ENCODE measurements around the gene COMMD2.

The COMMD2 gene

DNA sequence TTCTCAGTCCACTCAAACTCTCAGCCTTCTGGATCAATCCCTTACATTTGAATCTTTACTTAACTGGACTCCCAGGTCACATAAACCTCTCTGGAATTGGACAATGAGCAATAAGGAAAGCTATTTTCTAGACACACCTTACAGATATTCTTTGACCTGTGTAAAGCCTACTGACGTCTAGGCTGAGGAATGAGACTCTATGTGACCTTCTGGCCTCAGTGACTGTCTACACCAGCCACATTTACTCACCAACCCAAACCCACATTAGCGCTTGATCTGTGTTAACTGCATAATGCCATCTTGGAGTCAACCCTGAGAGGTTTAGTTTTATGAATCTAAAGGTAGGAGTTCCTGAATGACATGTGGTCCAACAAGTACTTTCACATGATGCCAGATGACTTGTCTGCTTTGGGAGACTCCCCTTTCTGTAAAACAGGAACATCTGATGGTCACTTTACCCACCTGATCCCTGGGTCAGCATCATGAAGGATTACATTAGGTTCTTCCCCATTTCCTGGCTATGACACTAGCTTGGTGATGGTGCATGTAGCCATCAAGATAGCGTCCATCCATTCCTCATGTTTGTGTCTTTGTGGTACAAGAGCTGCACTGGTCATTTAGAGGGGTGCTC is 11.4 kb upstream of the COMMD2 start:
- DNase-seq = no peak

DNA sequence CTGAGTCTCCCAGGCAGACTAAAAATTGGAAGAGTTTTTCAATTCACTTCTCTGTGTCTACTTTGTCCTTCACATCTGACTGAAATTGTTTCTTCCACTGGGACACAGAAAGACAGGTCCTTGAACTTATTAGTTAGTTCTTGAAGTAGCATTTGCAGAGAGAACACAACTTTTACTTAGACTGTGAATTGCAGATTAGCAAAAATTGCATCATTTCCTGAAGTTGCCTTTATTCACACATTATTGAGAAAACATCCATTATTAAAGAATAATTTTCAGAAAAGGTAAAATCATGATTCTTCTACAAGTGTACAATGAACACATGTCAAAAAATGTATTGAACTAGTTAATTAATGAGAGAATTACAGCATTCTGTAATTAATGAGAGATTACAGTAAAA is 1.4 kb upstream of the COMMD2 start:
- no peak for DNase-seq

DNA sequence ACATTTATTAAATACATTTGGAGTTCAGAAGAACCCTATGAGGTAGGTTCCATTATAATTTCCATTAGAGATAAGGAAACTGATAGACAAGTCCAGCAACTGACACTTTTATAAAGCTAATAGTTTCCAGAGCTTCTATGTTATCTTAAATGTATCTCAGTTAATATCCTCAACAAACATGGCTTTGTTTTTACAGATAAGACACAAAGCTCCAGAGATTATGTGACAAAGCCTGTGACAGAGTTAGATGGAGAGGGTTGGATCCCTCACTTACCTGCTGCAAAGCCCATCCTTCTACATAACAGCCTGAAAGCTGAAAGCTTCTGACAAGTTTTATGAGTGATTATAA is 473 bp upstream of the COMMD2 start:
- DNase-seq = no peak

DNA sequence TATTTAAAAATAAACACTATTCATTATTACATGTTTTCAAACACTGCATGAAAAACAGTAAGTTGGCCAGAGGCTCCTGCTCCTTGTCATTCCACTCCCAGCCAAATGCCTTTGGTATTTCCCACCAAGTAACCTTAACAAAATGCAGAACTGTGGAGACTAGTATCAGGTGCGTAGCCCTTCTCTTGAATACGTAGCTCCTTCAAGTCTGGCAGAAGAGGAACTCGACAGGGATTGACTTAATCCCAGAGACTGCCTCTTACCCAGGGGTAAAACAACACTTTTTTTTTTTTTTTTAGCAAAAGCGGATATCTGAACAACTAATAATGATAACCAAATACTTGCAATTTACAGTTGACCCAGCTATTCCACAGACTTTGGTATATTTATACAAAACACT is 738 bp downstream of the COMMD2 start:
- no peak for DNase-seq

DNA sequence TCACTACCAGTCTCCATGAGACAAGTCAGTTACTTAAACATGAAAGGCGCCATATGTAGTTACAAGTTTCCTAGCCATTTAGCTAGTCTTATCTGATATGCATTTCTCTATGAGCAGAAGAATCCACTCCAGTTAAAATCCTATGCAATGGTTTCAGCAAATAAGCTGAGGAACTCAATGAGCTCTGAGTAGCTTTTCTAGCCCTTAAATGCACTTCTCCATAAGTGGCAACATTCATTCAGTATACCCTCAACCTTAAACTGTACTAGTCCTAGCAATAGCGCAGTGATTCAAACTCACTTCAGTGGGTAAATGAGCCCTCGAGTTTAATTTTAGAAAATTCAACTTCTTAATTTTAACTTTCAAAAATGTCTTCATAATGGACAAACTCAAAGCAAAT is 7.7 kb downstream of the COMMD2 start:
- no peak for DNase-seq

DNA sequence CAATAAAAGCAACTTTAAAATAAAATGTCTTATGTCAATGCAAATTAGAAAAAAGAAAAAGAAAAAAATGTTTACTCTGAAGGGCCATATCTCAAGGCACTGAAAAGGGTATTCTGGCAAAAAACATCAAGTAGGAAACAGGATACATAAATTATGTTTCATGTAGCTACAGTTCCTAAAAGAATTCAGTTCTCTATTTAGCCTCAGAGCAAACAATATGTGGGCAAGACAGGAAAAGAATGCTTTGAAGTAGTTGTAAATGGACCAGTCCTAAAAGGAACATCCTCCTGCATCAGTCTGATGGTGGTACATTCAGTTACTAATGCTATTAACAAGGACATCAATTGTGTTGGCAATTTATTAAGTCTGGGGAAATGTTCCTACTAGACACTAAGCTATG is 8.1 kb downstream of the COMMD2 start:
- no peak for DNase-seq

DNA sequence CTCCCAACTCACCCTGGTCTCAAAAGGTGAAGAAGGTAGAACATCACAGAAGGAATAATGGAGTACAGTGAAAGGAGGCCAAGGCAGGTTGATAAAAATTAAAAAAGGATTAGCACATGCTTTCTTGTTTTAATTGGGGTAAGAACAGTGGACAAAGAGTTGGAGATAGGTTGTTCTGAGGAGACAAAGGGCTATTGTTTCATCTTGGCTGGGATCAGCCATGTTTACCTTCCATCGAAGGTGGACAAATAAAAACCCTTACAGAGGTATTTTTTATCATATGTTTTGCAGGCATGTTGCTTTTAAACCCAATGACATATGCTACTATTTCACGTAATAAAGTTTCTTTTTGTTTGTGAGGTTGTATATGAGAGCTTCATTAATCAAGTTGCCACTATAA is 12.9 kb downstream of the COMMD2 start:
- DNase-seq = no peak

DNA sequence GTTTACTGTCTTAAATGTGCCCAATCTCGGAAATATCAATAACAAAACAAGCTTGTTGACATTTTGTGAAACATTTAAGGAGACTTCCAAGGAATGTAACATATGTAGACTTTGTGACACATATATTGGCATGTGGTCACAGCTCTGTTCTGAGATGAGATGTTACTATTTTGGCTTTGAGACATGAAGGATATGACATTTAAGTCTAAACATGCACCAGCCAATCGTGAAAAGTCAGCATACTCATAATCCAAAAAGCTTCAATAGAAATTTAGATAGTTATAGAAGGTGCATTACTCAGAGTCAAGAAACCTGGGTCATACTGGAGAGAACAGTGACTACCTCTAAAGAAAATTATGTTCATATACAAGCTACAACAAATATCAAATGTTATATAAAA is 13.4 kb downstream of the COMMD2 start:
- DNase-seq = no peak

DNA sequence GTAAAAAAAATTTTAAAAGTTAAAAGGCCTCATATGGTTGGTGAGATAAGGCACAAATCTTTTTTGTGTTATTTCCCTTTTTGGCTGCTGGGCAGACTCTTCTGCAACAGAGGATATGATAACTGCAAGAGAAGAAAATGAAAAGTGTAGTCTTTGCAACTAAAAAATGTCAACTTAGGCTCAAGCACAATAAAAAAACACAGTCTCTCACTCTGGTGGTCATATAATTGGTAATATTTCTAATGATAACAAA is 15.4 kb downstream of the COMMD2 start:
- DNase-seq = no peak

DNA sequence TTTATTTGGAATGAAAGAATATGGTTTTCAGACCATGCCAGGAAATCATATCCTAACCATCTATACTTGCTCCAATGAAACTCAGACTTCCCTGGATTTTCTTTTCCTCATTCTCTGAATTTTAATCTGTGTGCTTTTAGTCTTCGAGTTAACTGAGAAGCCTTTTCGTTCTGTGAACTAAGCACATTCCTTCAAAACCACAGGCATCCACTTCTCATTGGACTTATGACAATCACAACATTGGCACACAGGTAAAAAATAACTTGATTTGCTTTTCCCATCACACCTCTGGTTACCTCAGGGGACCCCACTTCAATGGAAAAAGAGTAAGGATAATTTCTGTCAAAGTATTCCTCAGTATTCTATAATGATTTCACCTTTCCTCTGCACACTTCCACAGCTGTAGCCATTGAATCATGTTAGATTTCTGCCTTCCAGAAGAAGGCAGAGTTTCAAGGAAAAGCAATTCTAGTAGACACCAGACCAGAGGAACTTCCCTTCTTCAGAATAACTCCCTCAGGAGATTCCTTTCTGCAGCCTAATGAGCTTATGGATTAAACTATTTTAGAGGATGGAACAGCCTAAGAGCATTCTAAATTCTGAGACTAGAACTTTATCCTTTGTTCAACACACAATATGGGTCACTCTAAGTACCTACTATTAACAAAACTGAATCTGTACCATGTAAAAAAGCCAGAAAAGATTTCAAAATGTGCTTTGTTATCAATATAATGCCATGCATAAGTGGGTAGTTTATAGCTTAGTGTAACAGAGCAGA is 15.9 kb downstream of the COMMD2 start:
- no peak for DNase-seq

DNA sequence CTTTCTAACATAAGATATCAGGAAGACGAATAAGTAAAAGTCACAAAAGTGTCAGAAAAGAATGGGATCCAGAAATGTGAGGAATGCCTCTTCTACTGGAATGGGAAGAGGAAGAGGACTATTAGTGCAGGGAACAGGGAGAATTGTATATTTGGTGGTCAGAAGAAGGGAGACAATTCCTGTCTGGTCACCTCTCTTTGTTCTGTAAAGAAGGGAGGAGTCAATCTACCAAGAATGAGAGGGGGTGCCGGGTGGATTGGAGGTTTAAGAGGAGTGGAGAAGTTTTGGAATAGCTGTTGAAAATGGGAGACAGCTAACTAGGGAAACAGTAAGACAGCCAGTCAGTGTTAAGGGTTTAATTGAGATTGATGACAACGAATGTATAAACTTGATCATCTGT is 20.1 kb downstream of the COMMD2 start:
- DNase-seq = no peak

DNA sequence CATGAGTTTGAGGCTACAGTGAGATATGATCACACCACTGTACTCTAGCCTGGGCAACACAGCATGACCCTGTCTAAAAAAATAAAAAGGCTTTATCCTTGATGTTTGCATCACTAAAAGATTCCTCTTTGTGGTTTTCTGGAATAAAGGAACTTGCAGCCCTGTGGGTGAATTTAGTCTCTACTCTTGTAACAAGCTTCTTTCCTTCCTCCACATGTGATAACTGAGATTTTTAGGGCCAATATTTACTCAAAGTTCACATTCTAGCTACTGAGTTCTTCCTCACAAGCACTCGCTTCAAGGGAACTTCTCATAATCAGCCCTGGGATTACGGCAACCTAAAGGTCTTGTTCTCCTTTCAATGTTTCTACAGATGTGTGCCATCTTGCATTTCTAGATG is 24.6 kb downstream of the COMMD2 start:
- DNase-seq = no peak

DNA sequence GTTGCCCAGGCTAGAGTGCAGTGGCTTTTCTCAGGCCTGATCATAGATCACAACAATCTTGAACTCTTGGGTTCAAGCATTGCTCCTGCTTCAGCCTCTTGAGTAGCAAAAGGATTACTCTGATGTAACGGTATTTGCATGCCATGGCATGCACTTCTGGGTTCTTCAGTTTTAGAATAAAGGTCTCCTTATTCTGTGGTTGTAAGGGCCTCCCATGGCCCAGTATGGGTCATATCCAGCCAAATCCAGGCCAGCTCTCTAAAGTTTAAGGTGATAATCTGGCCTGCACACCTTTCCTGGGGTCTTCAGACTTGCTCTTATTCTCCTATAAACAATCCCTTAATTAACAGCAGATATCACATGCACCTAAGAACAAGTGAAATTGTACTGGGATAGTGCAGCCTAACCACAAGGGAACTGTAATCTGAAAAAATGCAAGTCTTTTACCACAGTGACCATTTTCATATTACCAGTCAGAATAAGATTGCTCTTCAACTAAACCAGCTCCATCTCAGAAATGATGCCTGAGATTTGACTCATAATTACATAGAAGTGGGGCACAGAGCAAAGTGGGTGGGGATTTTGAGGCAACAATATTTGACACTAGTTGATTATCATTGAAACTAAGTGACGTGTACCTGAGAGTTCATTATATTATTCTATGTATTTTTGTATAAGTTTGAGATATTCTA is 25.4 kb downstream of the COMMD2 start:
- no peak for DNase-seq

DNA sequence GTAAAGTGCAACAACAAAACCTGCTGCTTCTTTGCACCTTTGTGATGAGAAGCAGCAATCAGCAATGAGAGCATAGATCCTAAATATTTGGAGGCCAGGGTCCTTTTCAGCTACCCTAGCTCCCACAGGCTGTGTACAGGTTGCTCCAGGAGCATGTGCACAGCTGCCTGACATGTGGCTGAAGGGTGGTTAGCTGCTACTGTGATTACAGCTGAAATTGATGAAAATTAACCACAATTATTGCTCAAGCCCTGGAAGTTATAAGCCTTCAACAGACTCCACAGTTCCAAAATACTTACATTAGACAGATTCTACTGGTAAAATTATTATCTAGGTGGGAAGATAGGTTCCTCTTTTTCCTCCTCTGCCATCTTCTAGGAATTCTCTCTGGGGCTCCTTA is 28.5 kb downstream of the COMMD2 start:
- no peak for DNase-seq

DNA sequence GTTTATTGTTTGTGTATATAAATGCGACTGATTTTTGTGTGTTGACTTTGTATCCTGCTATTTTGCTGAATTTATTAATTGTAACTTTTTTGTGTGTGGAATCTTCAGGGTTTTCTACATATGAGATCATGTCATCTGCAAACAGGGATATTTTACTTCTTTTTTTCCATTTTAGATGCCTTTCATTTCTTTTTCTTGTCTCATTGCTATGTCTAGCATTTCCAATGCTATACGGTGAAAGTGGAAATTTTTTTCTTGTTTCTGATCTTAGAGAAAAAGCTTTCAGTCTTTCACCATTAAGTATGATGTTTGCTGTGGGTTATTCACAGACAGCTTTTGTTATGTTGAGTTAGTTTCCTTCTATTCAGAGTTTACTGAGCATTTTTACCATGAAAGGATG is 31.4 kb downstream of the COMMD2 start:
- DNase-seq = no peak

DNA sequence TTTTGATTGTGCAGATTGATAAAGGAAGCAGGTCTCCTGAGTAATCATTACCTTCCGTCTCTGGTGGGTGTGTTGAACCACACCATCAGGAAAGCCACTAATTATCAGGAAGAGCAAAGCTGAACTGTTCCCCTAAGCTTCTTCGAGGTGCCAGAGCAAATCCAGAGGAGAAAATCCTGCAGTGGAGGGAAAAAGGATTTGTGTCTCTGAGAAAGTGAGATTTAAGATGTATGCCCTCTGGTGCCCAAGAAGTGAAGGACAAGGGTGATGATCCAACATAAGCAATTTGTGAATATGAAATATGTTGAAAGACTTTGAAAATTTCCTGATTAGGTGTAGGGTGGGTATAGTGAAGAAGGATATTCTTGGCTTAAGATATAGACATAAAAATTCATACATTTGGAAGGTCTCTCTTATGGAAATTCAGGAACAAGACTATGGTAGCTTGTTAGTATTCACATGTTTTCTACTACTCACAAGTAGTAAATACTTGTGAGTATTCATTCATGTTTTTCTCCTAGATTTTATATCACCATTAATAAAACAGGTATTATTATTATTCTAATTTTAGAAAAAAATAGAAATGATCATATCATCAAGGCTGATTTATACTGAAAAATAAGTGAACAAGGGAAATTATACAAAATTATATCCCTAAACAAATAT is 34.8 kb downstream of the COMMD2 start:
- DNase-seq = no peak

DNA sequence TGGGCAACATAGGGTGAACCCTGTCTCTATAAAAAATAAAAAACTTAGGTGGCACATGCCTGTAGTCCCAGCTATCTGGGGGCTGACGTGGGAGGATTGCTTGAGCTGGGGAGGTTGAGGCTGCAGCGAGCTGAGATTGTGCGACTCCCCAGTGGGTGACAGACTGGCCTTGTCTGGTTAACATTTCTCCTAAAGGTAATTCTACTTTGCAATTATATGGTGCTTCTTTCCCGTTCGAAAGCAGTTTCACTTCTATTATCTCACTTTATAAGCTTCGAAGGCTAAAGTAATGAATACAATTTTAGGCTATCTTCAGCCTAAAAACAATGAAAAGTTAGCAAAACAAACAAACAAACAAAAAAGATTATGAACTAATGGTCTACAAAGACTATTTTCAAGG is 35.3 kb downstream of the COMMD2 start:
- DNase-seq = no peak

DNA sequence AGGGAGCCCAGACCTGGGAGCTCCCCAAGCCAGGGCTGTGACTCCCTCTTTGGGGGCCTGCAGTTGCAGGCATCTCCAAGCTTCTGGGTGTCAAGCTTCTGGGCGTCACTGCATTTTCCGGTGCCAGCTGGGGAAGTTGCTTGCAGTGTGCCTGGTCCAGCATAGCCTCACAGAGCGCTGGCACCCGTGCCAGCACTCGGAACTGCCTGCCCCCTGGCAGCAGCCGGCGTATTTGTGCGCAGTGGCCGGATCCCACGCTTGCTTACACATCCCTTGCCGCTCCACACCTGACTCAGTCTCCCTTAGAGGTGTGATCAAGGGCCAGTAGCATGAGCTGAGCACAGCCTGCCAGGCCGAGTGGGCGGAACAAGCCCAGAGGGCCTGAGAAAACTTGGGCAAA is 37.0 kb downstream of the COMMD2 start:
- no peak for DNase-seq

DNA sequence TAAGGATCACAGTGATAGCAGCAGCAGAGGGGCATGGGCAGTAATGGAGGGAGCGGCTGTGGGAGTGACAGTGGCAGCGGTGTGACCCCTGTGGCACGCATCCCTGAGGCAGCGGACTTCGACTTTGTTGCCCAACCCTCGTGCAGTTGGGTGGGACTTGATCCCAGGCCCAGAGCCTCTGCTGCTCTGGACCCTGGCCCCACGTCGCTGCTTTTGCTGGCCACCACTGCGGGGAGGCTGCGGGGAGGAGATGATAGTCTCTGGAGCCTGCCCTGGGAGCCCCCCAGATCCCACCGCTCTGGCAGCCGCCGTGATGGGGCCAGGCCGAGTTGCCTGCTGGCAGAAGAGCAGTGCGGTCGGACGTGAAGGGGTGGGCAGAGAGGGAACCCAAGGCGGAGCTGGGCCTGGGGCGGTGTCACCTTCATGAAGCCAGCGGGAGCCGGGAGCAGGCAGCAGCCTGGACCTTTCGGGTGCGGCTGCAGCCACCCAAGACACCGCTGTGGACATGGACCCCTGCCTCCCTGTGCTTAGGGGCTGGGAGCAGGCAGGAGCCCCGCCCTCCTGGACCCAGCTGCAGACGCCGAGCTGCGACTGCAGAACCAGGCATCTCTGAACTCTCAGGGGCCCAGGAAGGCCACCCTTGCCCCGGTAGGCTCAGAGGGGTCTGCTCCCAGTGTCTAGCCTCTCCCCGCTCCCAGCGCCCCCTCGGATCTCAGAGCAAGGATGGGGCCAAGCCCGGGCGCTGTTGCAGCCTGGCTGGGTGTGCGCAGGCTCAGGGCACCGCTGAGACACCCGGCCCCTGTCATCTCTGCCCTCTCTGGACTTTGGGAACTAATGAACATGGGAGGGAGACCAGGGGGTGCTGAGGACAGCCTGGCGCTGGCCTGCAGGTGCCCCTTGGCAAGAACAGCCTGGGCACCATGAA is 38.3 kb downstream of the COMMD2 start:
- DNase-seq = no peak

DNA sequence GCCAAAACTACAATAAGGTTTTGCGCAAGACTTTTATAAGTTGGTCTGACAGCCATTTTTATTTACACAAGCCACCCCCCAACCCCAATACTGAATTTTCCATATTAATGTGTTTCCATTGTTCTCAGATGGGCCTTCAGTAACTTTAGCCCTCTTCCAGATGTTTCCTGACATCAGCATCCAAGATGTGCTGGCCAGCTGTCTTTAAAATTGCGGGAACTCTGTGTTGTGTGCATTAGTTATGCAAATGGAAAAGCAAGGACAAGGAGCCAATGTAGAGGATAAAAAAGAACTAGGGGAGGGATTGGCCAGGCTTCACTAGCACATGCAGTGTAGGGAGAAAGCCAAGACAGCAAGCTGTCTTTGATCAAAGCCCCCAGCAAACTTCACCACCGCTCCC is 45.4 kb downstream of the COMMD2 start:
- no peak for DNase-seq

DNA sequence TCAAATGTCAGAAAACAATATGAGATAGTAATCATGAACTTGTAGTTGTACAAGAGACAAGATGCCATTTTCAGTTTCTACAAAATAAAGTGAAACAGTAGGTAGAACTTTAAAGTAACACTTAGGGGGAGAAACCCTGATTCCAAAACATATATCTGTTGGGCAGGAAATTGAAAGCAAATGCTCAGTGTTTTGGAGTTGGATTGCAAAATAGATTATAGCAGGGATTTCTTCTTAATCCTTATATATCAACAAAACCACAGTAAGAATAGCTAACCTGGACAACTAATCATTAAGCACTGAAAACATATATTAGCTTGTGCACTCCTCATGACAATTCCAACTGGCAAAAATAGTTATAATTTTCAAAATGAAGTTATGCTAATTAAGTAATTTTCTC is 46.9 kb downstream of the COMMD2 start:
- no peak for DNase-seq

DNA sequence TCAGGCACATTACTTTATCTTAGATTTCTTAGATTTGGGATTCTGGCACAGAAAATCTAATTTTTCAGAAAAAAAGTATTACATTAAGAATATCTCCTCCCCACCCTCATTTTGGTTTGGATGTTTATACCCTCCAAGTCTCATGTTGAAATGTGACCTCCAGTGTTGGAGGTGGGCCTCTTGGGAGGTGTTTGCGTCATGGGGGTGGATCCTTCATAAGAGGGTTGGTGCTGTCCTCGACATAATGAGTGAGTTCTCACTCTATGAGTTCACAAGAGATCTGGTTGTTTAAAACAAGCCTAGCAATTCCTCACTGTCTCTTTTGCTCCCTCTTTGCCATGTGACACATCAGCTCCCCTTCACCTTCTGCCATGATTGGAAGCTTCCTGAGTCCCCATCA is 48.8 kb downstream of the COMMD2 start:
- no peak for DNase-seq
